ENCODE measurements around the gene PMM2. TPM values are rescaled to one million over a fixed set of nuclear protein-coding genes. Genes with fewer than 3 reads are reported as not detected.

PMM2 gene
- total and polyA plus RNA-seq, 2 experiments from 2014 or later = 38.2 to 60.4 TPM

DNA sequence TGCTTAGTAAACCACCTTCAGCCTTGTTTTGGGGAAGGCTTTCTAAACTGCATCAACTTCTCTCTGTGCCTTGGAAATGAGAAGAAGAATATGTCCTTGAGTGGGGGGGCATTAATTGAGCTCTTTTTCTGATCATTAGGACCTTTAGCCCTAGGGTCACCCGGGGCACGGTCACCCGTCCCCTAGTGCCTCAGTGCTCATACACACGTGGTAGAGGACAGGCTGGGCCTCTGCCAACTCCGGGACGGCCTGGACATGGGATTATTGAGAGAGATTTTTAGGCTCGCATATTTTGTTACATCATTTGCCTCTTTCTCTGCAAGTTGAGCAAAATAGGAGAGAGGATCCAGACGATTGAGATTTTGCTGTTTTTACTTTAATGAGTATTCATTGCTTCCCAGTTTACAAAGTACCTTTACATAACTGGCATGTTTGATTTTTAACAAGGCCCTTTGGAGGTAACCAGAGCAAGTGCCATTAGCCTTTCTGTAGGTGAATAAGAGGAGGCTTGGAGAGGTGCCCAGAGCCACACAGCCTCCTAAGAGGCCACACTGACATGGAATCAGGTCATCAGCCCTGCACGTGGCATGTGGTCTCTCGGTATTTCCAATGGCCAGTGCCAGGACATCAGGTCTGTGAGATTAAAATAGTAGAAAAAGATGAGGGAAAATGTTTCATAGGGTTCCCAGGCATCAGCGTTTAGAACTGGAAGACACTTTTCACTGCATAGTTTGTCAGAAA lies 11.1 kb downstream of the PMM2 start:
- Mint-ChIP-seq H3K4me1 (no peaks in the 10 kb centered on the region), H3K36me3 (ENCODE audit: low read depth) (peaks cover 95% of the 10 kb centered on the region), H3K27me3 (ENCODE audit: insufficient read depth, low read depth, poor library complexity) (peaks cover 9% of the 10 kb centered on the region), H3K27ac (no peak overlapping the region; the same call in 1 of the 2 replicates), H3K9me3 (no peaks in the 10 kb centered on the region; the same call in 2 of the 3 replicates), H3K4me3 (no peak overlapping the region)
- no peak overlapping the region for H2AFZ ChIP-seq
- no peaks in the 10 kb centered on the region for H3K27me3 ChIP-seq (ENCODE audit: insufficient read depth)
- peaks cover 15% of the 10 kb centered on the region for H4K20me1 ChIP-seq (replicated peaks; ENCODE audit: insufficient read depth)
- H3F3A ChIP-seq (replicated peaks; ENCODE audit: low read depth) = peaks cover 16% of the 10 kb centered on the region; the same call in 1 of the 2 replicates
- peaks cover 39% of the 10 kb centered on the region for H3K79me2 ChIP-seq (replicated peaks; ENCODE audit: insufficient read depth)
- H3K4me3 ChIP-seq = no peak overlapping the region
- DNase-seq (ENCODE audit: low spot score) (no peak), ATAC-seq (no peak)
- TF ChIP-seq CREB1 (CRISPR knock-in tag; IDR thresholded peaks at IDR 0.05; ENCODE audit: low read depth) (no peak), STAT1 (IDR thresholded peaks at IDR 0.05; ENCODE audit: unreplicated experiment) (no peak), EZH2 (IDR thresholded peaks at IDR 0.05; ENCODE audit: low read depth, unreplicated experiment) (no peak), CTCF (conservative IDR thresholded peaks at IDR 0.05; ENCODE audit: low read depth in 2 of 2) (no peak), NANOG (IDR thresholded peaks at IDR 0.05; ENCODE audit: borderline replicate concordance) (no peak), ZNF114 (CRISPR knock-in tag; IDR thresholded peaks at IDR 0.05) (no peak), EZH2phosphoT487 (IDR thresholded peaks at IDR 0.05; ENCODE audit: unreplicated experiment) (no peak), ETS1 (IDR thresholded peaks at IDR 0.05) (no peak), POLR2AphosphoS5 (IDR thresholded peaks at IDR 0.05; ENCODE audit: low read depth) (no peak), ZNF331 (CRISPR knock-in tag; IDR thresholded peaks at IDR 0.05; ENCODE audit: low read depth) (no peak), JUNB (IDR thresholded peaks at IDR 0.05; ENCODE audit: unreplicated experiment) (no peak)
- TF ChIP-seq, protein P1, sequence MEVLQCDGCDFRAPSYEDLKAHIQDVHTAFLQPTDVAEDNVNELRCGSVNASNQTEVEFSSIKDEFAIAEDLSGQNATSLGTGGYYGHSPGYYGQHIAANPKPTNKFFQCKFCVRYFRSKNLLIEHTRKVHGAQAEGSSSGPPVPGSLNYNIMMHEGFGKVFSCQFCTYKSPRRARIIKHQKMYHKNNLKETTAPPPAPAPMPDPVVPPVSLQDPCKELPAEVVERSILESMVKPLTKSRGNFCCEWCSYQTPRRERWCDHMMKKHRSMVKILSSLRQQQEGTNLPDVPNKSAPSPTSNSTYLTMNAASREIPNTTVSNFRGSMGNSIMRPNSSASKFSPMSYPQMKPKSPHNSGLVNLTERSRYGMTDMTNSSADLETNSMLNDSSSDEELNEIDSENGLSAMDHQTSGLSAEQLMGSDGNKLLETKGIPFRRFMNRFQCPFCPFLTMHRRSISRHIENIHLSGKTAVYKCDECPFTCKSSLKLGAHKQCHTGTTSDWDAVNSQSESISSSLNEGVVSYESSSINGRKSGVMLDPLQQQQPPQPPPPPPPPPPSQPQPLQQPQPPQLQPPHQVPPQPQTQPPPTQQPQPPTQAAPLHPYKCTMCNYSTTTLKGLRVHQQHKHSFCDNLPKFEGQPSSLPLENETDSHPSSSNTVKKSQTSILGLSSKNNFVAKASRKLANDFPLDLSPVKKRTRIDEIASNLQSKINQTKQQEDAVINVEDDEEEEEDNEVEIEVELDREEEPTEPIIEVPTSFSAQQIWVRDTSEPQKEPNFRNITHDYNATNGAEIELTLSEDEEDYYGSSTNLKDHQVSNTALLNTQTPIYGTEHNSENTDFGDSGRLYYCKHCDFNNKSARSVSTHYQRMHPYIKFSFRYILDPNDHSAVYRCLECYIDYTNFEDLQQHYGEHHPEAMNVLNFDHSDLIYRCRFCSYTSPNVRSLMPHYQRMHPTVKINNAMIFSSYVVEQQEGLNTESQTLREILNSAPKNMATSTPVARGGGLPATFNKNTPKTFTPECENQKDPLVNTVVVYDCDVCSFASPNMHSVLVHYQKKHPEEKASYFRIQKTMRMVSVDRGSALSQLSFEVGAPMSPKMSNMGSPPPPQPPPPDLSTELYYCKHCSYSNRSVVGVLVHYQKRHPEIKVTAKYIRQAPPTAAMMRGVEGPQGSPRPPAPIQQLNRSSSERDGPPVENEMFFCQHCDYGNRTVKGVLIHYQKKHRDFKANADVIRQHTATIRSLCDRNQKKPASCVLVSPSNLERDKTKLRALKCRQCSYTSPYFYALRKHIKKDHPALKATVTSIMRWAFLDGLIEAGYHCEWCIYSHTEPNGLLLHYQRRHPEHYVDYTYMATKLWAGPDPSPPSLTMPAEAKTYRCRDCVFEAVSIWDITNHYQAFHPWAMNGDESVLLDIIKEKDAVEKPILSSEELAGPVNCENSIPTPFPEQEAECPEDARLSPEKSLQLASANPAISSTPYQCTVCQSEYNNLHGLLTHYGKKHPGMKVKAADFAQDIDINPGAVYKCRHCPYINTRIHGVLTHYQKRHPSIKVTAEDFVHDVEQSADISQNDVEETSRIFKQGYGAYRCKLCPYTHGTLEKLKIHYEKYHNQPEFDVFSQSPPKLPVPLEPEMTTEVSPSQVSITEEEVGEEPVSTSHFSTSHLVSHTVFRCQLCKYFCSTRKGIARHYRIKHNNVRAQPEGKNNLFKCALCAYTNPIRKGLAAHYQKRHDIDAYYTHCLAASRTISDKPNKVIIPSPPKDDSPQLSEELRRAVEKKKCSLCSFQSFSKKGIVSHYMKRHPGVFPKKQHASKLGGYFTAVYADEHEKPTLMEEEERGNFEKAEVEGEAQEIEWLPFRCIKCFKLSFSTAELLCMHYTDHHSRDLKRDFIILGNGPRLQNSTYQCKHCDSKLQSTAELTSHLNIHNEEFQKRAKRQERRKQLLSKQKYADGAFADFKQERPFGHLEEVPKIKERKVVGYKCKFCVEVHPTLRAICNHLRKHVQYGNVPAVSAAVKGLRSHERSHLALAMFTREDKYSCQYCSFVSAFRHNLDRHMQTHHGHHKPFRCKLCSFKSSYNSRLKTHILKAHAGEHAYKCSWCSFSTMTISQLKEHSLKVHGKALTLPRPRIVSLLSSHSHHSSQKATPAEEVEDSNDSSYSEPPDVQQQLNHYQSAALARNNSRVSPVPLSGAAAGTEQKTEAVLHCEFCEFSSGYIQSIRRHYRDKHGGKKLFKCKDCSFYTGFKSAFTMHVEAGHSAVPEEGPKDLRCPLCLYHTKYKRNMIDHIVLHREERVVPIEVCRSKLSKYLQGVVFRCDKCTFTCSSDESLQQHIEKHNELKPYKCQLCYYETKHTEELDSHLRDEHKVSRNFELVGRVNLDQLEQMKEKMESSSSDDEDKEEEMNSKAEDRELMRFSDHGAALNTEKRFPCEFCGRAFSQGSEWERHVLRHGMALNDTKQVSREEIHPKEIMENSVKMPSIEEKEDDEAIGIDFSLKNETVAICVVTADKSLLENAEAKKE (CRISPR knock-in tag; IDR thresholded peaks at IDR 0.05) = no peak
- TF ChIP-seq, protein P2, sequence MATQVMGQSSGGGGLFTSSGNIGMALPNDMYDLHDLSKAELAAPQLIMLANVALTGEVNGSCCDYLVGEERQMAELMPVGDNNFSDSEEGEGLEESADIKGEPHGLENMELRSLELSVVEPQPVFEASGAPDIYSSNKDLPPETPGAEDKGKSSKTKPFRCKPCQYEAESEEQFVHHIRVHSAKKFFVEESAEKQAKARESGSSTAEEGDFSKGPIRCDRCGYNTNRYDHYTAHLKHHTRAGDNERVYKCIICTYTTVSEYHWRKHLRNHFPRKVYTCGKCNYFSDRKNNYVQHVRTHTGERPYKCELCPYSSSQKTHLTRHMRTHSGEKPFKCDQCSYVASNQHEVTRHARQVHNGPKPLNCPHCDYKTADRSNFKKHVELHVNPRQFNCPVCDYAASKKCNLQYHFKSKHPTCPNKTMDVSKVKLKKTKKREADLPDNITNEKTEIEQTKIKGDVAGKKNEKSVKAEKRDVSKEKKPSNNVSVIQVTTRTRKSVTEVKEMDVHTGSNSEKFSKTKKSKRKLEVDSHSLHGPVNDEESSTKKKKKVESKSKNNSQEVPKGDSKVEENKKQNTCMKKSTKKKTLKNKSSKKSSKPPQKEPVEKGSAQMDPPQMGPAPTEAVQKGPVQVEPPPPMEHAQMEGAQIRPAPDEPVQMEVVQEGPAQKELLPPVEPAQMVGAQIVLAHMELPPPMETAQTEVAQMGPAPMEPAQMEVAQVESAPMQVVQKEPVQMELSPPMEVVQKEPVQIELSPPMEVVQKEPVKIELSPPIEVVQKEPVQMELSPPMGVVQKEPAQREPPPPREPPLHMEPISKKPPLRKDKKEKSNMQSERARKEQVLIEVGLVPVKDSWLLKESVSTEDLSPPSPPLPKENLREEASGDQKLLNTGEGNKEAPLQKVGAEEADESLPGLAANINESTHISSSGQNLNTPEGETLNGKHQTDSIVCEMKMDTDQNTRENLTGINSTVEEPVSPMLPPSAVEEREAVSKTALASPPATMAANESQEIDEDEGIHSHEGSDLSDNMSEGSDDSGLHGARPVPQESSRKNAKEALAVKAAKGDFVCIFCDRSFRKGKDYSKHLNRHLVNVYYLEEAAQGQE (IDR thresholded peaks at IDR 0.05; ENCODE audit: unreplicated experiment) = no peak
- H3K9me2 ChIP-seq (ENCODE audit: insufficient read depth) = no peaks in the 10 kb centered on the region
- no peaks in the 10 kb centered on the region for H3K4me1 ChIP-seq (ENCODE audit: insufficient read depth)
- no peak overlapping the region for H3K4me2 ChIP-seq
- peak overlapping the region; percentile 14; the same call in 1 of the 2 replicates for H3K27ac ChIP-seq (ENCODE audit: low read depth)
- peaks cover 77% of the 10 kb centered on the region for H3K36me3 ChIP-seq (ENCODE audit: insufficient read depth)
